Measurements from ENCODE around the gene C20orf202.

Gene C20orf202

DNA sequence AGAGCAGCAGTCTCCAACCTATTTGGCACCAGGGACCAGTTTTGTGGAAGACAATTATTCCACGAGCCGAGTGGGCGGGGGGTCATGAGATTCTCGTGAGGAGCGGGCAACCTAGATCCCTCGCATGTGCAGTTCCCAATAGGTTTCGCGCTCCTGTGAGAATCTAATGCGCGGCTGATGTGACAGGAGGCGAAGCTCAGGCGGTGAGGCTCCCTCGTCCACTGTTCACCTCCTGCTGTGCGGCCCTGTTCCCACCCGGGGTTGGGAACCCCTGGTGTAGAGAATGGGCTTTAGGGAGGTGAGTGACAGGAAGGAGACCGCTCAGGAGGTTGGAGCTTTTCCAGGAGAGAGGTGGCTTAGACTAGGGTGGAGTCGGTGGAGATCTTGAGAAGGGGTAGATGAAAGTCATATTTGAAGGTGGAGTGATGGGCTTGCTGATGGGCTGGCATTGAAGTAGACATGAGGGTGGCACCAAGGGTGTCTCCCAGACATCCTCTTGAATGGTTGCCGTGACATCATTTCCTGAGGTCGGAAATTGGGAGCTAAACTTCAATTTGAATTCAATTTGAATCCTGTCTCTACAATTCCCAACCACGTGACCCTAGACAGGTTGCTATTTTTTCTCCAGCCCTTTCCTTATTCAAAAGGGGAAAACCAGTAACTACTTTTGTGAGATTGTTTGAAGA is 21.1 kb downstream of the C20orf202 start:
- TF ChIP-seq, protein P1, sequence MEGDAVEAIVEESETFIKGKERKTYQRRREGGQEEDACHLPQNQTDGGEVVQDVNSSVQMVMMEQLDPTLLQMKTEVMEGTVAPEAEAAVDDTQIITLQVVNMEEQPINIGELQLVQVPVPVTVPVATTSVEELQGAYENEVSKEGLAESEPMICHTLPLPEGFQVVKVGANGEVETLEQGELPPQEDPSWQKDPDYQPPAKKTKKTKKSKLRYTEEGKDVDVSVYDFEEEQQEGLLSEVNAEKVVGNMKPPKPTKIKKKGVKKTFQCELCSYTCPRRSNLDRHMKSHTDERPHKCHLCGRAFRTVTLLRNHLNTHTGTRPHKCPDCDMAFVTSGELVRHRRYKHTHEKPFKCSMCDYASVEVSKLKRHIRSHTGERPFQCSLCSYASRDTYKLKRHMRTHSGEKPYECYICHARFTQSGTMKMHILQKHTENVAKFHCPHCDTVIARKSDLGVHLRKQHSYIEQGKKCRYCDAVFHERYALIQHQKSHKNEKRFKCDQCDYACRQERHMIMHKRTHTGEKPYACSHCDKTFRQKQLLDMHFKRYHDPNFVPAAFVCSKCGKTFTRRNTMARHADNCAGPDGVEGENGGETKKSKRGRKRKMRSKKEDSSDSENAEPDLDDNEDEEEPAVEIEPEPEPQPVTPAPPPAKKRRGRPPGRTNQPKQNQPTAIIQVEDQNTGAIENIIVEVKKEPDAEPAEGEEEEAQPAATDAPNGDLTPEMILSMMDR (IDR thresholded peaks at IDR 0.05) = no peak

GRCh38 chr20:1225263-1225782 is 22.1 kb downstream of the C20orf202 start:
- TF ChIP-seq, protein P1 (IDR thresholded peaks at IDR 0.05) = no peak

GRCh38 chr20:1225783-1226654 is 22.8 kb downstream of the C20orf202 start, which contains the start of gene RAD21L1:
Gene RAD21L1, plus strand, starts transcription at chr20:1226044. Its CDS starts 2,410 bp downstream, at chr20:1228454.
- TF ChIP-seq, protein P1 (IDR thresholded peaks at IDR 0.05) = no peak

DNA sequence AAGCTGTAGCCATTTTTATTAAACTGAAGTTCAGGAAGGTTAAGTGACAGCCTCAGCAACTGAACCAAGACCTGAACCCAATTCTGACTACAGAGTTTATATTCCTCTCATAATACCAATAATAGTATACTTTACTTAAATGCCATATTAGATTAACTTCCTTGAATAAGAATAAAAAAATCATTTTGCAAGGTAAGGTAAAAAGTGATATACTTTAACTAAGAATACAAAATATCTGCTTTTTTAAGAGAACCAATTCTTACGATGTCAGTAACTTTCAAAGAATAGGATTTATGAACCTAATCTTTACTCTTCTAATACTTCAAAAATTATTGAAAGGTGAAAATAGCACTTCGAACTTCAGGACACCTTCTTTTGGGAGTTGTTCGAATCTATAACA is 26.3 kb downstream of the C20orf202 start:
- TF ChIP-seq, protein P1 (IDR thresholded peaks at IDR 0.05) = no peak

DNA sequence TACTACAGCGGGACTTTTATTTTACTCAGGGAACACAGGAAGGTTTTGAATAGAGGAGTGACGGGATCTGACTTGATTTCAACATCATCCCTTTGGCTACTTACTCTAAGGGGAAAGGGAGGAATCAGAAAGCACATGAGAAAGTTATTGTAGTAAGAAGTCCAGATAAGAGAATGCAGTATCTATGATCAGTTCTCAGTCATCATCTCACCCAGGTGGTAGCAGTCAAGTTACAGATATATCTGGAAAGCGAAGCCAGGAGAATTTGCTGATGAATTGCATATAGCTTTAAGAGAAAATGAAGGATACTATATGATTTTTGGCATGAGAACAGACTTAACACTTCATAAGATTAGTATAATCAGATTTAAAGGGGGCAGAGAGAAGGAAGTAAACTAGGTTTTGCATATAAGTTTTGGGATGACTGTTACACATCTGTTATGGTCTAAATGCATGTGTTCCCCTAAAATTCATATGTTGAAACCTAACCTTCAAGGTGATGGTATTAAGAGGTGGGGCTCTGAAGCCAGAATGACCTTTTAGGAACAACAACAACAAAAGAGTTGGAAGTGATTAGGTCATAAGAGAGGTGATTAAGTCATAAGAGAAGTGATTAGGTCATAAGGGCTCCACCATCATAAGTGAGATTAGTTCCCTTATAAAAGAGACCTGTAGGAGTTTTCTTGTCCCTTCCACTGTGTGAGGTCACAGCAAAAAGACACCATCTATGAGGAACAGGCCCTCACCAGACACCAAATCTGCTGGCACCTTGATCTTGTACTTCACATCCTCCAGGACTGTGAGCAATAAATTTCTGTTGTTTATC is 29.2 kb downstream of the C20orf202 start:
- TF ChIP-seq, protein P1 (IDR thresholded peaks at IDR 0.05) = no peak

GRCh38 chr20:1240549-1240948 is 37.3 kb downstream of the C20orf202 start:
- TF ChIP-seq, protein P1 (IDR thresholded peaks at IDR 0.05) = no peak

DNA sequence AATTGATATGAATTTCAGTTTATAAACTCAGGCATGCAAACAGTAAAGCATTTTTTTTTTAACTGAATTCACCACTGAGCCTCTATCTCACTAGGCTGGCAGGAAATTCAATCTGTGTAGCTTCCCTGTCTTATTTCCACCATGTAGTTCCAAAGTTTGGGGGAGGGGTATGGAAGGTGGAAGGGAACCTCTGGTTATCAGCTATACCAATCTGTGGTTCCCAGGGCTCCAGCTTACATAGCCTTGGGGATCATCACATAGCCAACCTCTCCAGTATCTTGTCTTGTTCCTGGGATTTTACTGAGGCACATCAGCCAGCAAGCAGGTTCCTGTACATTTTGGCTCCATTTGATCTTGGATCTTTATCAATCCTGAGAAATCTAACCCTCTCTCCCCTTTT is 38.2 kb downstream of the C20orf202 start:
- TF ChIP-seq, protein P1 (IDR thresholded peaks at IDR 0.05) = no peak

Measured in LNCAP (cell line).